ENCODE results near the gene CLDN15. TPM values are rescaled to one million over a fixed set of nuclear protein-coding genes. Genes with fewer than 3 reads are reported as not detected.

The CLDN15 gene
- total RNA-seq, 2 donors from 2014 or later: 7.4 to 15.4 TPM

- Histone ChIP-seq H3K27ac (no peak overlapping the region), H3K4me3 (no peak overlapping the region), H3K9me3 (no peaks in the 10 kb centered on the region), H3K36me3 (peaks cover 39% of the 10 kb centered on the region), H3K27me3 (replicated peaks; ENCODE audit: insufficient read depth) (no peaks in the 10 kb centered on the region), H3K4me1 (ENCODE audit: control insufficient read depth in 1 of 2, low read depth in 2 of 2) (no peaks in the 10 kb centered on the region)
- no peak for ATAC-seq (ENCODE audit: insufficient number of reproducible peaks, low FRiP score, low read depth)
- TF ChIP-seq, protein P1, sequence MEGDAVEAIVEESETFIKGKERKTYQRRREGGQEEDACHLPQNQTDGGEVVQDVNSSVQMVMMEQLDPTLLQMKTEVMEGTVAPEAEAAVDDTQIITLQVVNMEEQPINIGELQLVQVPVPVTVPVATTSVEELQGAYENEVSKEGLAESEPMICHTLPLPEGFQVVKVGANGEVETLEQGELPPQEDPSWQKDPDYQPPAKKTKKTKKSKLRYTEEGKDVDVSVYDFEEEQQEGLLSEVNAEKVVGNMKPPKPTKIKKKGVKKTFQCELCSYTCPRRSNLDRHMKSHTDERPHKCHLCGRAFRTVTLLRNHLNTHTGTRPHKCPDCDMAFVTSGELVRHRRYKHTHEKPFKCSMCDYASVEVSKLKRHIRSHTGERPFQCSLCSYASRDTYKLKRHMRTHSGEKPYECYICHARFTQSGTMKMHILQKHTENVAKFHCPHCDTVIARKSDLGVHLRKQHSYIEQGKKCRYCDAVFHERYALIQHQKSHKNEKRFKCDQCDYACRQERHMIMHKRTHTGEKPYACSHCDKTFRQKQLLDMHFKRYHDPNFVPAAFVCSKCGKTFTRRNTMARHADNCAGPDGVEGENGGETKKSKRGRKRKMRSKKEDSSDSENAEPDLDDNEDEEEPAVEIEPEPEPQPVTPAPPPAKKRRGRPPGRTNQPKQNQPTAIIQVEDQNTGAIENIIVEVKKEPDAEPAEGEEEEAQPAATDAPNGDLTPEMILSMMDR (IDR thresholded peaks at IDR 0.05): no peak
- no peak for DNase-seq (ENCODE audit: low spot score)
Measured at GRCh38 chr7:101225650-101226049, 12.0 kb downstream of the CLDN15 start.

- Histone ChIP-seq H3K9me3 (no peaks in the 10 kb centered on the region), H3K36me3 (peaks cover 37% of the 10 kb centered on the region), H3K27me3 (replicated peaks; ENCODE audit: insufficient read depth) (no peaks in the 10 kb centered on the region), H3K4me3 (no peak overlapping the region), H3K27ac (no peak overlapping the region), H3K4me1 (ENCODE audit: control insufficient read depth in 1 of 2, low read depth in 2 of 2) (peaks cover 7 to 18% of the 10 kb centered on the region in 2 donors)
- ATAC-seq (ENCODE audit: insufficient number of reproducible peaks, low FRiP score, low read depth): no peak
- DNase-seq (ENCODE audit: low spot score): no peak
- TF ChIP-seq, protein P1 (IDR thresholded peaks at IDR 0.05): no peak
Measured at GRCh38 chr7:101223528-101223927, 14.1 kb downstream of the CLDN15 start.

DNA sequence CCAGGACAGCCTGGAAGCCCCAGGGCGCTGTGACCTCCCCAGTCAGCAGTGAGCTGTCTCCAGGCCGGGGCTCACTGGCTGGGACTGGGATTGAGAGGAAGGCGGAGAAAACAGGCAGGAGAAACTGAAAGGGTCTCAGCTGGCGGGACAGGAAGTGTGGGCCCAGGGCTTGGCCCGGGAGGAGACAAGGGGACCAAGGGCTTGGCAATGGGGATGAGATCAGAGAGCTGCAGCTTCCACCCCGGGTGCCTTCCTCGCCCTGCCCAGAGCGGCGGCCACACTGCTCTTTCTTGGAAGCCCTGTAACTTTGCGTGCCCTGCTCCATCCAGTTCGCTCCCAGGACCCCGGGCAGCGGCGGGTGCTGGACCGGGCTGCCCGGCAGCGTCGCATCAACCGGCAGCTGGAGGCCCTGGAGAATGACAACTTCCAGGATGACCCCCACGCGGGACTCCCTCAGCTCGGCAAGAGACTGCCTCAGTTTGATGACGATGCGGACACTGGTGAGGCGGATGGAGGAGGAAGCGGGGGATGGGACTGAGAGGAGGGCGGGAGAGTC lies 15.2 kb downstream of the CLDN15 start:
- Histone ChIP-seq H3K27me3 (replicated peaks; ENCODE audit: insufficient read depth) (no peaks in the 10 kb centered on the region), H3K4me3 (no peak overlapping the region), H3K4me1 (ENCODE audit: control insufficient read depth in 1 of 2, low read depth in 2 of 2) (peaks cover 7 to 21% of the 10 kb centered on the region in 2 donors), H3K27ac (no peak overlapping the region), H3K9me3 (no peaks in the 10 kb centered on the region), H3K36me3 (peaks cover 32% of the 10 kb centered on the region)
- TF ChIP-seq, protein P1 (IDR thresholded peaks at IDR 0.05): no peak
- ATAC-seq (ENCODE audit: insufficient number of reproducible peaks, low FRiP score, low read depth) (no peak), DNase-seq (ENCODE audit: low spot score) (no peak)

DNA sequence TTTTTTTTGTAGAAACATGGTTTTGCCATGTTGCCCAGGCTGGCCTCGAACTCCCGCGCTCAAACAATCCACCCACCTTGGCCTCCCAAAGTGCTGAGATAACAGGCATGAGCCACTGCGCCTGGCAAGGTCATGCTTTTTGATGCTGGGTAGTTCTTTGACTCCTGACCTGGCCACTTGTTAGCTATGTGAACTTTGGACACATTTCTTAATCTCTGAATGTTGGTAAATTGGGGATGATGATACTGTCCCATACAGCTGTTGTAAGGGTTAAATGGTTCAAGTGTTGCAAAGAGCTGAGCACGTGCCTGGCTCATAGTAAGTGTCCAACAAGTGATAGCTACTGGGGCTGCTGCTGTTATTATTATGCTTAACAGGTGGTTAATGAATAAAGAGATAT lies 17.3 kb downstream of the CLDN15 start:
- H3K27me3 ChIP-seq (replicated peaks; ENCODE audit: insufficient read depth): no peaks in the 10 kb centered on the region
- ATAC-seq (ENCODE audit: insufficient number of reproducible peaks, low FRiP score, low read depth) (no peak), DNase-seq (ENCODE audit: low spot score) (no peak)
- H3K27ac ChIP-seq: no peak overlapping the region
- no peaks in the 10 kb centered on the region for H3K9me3 ChIP-seq
- TF ChIP-seq, protein P1 (IDR thresholded peaks at IDR 0.05): no peak
- no peak overlapping the region for H3K4me3 ChIP-seq
- H3K4me1 ChIP-seq (ENCODE audit: control insufficient read depth in 1 of 2, low read depth in 2 of 2): peaks cover 16 to 37% of the 10 kb centered on the region in 2 donors
- H3K36me3 ChIP-seq: peaks cover 22% of the 10 kb centered on the region

GRCh38 chr7:101218236-101219125 lies 19.1 kb downstream of the CLDN15 start:
- H3K27ac ChIP-seq: peak overlapping the region; percentile 58 to 87
- H3K9me3 ChIP-seq: no peaks in the 10 kb centered on the region
- ATAC-seq (ENCODE audit: insufficient number of reproducible peaks, low FRiP score, low read depth) (no peak), DNase-seq (ENCODE audit: low spot score) (no peak)
- peaks cover 7% of the 10 kb centered on the region for H3K36me3 ChIP-seq
- H3K4me1 ChIP-seq (ENCODE audit: control insufficient read depth in 1 of 2, low read depth in 2 of 2): peaks cover 16 to 37% of the 10 kb centered on the region in 2 donors
- TF ChIP-seq, protein P1 (IDR thresholded peaks at IDR 0.05): no peak
- H3K4me3 ChIP-seq: peak overlapping the region; percentile 87
- no peaks in the 10 kb centered on the region for H3K27me3 ChIP-seq (replicated peaks; ENCODE audit: insufficient read depth)
